H54 (cell line): Measurements from ENCODE around the gene SLC35A5.
"Not testable (repeated sequence)": the region's sequence is repeated elsewhere in the genome, so short reads cannot be mapped to it uniquely, and the experiment has no call there.

Source experiments
- DNase-seq: peaks from one replicate; pipeline ENCODE4 v3.0.0; 2011; ENCODE audit warnings: low spot score, mixed read lengths; ENCODE audit not compliant: insufficient read length
- FAIRE-seq: peaks from 3 replicates; lab custom pipeline; 2011; peaks lifted over from hg19 to GRCh38; lab: Jason Lieb, UNC
- POLR2A ChIP-seq: IDR thresholded peaks from 2 replicates; pipeline ENCODE4 v1.6.1; 2011; ENCODE audit warnings: low read depth, mild to moderate bottlenecking, low read length

SLC35A5 gene

GRCh38 chr3:112560307-112560706, 1.5 kb upstream of the SLC35A5 start:
- no peak for TF ChIP-seq POLR2A
- DNase-seq (no peak), FAIRE-seq (no peak)

GRCh38 chr3:112560721-112561483, 943 bp upstream of the SLC35A5 start:
- peak; percentile 6; the same call in 1 of the 2 replicates for TF ChIP-seq POLR2A
- FAIRE-seq = peak; percentile 95

DNA sequence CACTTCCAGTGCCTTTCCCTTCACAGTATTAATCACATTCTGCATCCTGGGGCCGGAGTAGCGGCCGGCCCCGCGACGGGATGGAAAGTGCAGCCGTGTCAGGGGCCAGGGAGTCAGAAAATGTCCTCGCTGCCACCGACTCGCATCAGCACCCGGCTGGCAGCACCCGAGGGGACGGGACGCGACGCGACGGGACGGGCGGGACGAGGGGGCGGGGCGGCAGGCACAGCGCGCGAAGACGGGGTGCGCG, 436 bp upstream of the SLC35A5 start:
- no peak for FAIRE-seq
- DNase-seq = peak; percentile 51
- TF ChIP-seq POLR2A = no peak; the same call in 1 of the 2 replicates

More at GRCh38 chr3:112560721-112561483, 943 bp upstream of the SLC35A5 start:
- peak; percentile 46 for DNase-seq

DNA sequence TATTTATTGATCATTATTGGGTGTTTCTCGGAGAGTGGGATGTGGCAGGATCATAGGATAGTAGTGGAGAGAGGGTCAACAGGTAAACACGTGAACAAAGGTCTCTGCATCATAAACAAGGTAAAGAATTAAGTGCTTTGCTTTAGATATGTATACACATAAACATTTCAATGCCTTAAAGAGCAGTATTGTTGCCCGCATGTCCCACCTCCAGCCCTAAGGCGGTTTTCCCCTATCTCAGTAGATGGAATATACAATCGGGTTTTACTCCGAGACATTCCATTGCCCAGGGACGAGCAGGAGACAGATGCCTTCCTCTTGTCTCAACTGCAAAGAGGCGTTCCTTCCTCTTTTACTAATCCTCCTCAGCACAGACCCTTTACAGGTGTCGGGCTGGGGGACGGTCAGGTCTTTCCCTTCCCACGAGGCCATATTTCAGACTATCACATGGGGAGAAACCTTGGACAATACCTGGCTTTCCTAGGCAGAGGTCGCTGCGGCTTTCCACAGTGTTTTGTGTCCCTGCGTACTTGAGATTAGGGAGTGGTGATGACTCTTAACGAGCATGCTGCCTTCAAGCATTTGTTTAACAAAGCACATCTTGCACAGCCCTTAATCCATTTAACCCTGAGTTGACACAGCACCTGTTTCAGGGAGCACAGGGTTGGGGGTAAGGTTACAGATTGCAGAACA, 2.5 kb downstream of the SLC35A5 start:
- DNase-seq, FAIRE-seq: not testable (repeated sequence)

DNA sequence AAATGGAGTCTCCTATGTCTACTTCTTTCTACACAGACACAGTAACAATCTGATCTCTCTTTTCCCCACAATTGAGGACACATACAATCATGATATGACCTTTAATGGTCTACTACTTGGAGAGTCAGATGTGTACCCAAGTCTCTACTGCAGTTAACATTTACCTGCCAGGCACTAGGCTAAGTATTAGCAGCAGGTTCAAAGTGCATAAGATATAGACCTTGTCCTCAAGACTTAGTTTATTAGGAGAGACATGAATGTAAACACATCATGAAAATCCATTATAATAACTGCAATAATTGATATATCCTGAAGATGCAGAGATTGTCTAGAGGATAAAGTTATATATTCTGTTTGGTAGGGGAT, 3.1 kb downstream of the SLC35A5 start:
- FAIRE-seq (no peak), DNase-seq (no peak)
- no peak for TF ChIP-seq POLR2A

DNA sequence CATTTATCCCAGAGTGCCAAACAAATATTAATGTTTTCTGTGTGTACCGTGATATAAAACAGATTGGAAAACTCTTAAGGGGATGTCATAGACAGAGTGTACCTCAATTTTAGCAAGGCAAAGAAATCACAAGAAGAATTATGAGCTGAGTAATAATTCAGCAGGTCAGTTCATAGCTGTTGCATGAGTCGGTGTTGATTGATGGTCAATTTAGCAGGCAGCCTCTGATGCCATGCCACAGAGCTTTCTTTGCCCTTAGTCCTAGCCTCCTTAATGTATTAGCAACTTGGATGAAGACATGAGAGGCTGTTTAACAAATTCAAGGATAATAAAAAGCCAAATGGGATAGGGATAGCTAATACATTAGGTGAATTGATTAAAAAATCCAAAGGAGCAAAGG, 6.8 kb downstream of the SLC35A5 start:
- no peak for TF ChIP-seq POLR2A
- FAIRE-seq (peak; percentile 97), DNase-seq (peak; percentile 27)

DNA sequence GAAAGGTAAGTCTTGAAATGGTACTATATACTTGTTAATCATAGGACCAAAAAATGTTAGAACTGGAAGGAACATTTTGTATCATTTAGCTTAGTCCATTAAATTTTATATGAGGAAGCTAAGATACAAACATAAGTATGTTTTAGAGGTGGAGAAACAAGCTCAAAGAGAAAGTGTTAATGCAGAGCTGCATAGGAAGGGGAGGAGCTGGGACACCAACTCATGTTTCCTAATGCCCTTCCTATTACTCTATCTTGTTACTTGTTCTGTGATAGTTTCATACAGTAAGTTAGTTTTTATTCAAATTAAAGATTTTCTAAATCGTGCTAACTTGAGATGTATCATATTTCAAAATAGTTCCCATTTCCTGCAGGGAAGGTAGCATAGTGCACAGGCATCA, 7.4 kb downstream of the SLC35A5 start:
- DNase-seq (no peak), FAIRE-seq (peak; percentile 30)
- TF ChIP-seq POLR2A = no peak

DNA sequence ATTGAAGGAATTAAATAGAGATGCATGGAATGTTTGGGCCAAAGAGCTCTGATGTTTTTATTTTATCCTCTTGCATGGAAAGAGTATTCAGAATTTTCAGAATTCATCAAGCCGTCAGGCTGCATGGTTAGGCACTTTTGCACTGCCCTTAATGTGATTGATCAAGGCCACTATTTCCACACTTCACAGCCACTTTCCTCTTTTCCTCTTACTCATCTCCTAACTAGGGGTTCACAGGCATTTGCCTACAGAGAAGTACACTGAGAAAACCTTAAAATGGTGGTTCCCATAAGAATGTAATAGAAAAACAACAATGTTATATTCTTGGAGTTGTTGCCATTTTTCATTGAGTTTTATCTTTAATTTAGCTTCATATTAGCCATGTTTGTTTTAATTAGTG, 10.9 kb downstream of the SLC35A5 start:
- FAIRE-seq (no peak), DNase-seq (no peak)
- no peak for TF ChIP-seq POLR2A

GRCh38 chr3:112579232-112579631, 17.4 kb downstream of the SLC35A5 start:
- no peak for FAIRE-seq
- DNase-seq = no peak
- TF ChIP-seq POLR2A = no peak

DNA sequence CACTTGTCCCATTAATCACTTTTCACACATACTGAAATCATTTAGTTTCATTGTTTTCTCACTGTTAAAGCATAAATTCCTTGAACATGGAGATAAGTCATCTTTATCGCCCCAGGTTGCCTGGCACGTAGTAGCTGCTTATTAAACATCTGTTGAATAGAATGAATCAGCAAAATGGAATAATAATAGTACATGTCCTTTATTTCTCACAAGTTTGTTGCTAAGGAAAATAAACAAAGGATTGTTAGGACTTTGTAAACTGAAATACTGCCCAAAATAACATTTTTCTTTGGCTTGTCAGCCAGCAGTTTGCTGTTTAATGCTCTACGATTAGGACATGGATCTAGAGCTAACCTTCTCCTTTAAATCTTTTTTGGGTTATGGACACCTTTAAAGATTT, 17.9 kb downstream of the SLC35A5 start:
- TF ChIP-seq POLR2A = no peak
- FAIRE-seq = no peak
- no peak for DNase-seq

DNA sequence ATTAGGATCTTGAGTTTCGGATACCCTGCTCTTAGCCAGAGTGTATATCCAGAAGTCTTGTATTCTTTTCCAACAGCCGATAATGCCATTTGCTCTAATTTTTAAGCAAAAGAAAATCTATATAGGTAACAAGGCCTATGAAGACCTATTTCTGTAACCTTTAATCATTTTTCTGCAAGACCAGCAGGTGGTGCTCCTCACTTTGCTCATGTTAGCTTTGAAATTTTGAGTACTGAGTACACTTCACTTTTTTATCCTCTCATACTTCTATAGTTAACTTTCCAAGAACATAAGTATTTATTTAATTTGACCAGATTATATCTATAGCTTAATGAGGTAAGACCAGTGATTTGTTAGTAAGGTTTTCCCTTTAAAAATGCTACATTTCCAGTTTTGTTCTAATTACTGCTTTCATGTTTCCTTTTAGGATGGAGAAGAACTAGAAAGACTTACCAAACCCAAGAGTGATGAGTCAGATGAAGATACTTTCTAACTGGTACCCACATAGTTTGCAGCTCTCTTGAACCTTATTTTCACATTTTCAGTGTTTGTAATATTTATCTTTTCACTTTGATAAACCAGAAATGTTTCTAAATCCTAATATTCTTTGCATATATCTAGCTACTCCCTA, 20.5 kb downstream of the SLC35A5 start:
- no peak for DNase-seq
- TF ChIP-seq POLR2A = no peak
- peak; percentile 75 for FAIRE-seq

- DNase-seq (no peak), FAIRE-seq (peak; percentile 38)
- TF ChIP-seq POLR2A = no peak
Measured at GRCh38 chr3:112583105-112583504, 21.3 kb downstream of the SLC35A5 start.

- TF ChIP-seq POLR2A = no peak
- FAIRE-seq = no peak
- DNase-seq = no peak
Measured at GRCh38 chr3:112585782-112586181, 23.9 kb downstream of the SLC35A5 start.

DNA sequence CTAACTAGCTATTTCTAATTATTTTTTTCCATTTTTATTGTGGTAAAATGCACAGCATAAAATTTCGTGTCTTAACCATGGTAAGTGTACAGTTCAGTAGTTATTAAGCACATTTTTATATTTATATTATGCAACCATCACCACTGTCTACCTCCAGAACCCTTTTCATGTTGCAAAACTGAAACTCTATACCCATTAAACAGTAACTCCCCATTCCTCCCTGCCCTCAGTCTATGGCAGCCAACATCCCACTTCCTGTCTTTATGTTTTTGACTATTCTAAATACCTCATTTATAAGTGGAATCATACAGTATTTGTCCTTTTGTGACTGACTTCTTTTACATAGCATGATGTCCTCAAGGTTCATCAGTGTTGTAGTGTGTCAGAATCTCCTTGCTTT, 25.5 kb downstream of the SLC35A5 start:
- no peak for TF ChIP-seq POLR2A
- no peak for FAIRE-seq
- DNase-seq = no peak
